Stimulated activated naive CD8-positive, alpha-beta T cell treated with anti-CD3 and anti-CD28 coated beads, Interleukin-15, Interleukin-2, amounts not matched to agents 100 U/mL and 50 U/mL, for 24 hours (primary cell): ENCODE measurements around the gene MC3R.
"Not testable (repeated sequence)": the region's sequence is repeated elsewhere in the genome, so short reads cannot be mapped to it uniquely, and the experiment has no call there.

Source experiments
- ATAC-seq: fragments of 150-1000 bp; cut with Tn5 transposase; one replicate; pipeline ENCODE4 v1.10.0; 2021
- DNase-seq: peaks from one replicate; pipeline ENCODE4 v3.0.0; 2021

The MC3R gene

DNA sequence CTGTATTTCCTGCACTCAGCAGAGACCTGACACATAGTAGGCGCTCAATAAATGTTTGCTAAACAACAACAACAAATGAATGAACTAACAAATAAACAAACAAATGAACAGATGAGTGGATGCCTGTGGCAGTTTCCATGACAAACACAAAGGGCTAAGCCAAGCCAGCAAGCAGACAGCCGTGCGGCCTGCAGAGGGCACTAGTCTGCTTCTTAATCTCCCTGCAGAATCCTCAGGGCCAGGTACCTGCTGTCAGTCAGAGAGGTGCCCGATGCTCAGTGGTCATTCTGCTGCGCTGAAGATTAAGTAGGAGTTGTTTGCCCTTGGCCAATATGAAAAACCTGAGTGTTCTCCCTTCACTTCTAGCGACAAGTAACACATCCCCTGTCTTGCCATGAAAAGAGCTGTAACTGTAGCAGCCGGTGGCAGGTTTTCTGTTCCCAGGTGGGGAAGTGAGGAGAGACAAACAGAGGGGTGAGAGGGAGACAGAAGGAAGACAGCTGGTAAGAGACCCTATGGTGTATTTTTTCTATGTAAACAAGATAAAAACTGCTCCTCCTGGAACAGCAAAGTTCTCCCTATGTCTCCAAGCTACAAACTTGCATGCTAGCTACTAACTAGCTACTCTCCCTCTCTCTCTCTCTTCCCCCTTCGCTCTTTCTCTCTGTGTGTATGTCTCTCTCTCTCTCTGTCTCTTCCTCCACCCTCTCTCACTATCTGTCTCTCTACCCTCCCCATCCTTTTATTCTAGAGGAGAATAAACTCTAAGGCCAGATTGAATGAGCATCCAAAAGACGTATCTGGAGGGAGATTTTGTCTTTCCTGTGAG lies at the start of gene MC3R:
MC3R (plus strand) TSS at position 779 of the 829 bp plus-strand sequence. CDS start 112 bp downstream, outside the sequence.
- peak; percentile 56 for ATAC-seq
- peak; percentile 44 for DNase-seq

DNA sequence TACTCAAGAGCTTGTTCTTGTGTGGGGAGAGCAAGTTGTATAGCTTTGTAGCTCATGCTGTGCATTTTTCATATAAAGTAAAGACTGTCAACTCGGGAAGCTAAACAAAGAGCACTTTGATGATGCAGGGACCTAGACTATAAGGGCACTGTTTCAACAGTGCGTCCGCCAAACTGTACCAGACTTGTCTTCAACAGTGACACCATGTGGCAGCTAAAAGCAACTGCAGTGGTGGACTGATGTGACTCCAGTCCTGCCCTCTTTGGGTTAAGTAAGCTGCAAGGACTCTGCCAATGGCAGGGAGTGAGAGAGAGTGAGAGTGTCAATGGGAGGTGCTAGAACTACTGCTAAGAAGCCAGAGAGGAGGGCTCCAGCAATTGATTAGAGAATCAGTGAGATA lies 48.1 kb upstream of the MC3R start:
- no peak for ATAC-seq
- DNase-seq: no peak

- DNase-seq: no peak
- no peak for ATAC-seq
Measured at GRCh38 chr20:56202493-56203077, 45.9 kb upstream of the MC3R start.

GRCh38 chr20:56204206-56204605 lies 44.3 kb upstream of the MC3R start:
- ATAC-seq (no peak), DNase-seq (no peak)

DNA sequence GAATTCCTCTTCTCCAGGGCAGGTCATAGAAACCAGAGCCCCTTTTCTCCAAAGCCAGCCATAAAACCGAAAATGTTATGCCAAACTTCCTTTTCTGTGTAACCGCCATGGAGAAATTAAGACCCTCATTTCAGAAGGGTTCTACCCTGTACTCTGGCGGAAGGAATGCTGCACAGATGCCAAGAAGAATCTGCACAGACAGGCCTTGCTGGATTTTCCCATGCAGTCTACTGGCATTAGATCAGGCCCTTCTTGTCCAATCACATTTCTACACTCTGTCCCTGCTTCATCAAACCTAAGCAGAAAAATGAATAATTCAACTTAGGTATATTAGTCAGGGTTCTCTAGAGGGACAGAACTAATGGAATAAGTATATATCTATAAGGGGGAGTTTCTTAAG lies 43.2 kb upstream of the MC3R start:
- no peak for DNase-seq
- ATAC-seq: no peak

- ATAC-seq (no peak), DNase-seq (no peak)
Measured at GRCh38 chr20:56207656-56208055, 40.9 kb upstream of the MC3R start.

DNA sequence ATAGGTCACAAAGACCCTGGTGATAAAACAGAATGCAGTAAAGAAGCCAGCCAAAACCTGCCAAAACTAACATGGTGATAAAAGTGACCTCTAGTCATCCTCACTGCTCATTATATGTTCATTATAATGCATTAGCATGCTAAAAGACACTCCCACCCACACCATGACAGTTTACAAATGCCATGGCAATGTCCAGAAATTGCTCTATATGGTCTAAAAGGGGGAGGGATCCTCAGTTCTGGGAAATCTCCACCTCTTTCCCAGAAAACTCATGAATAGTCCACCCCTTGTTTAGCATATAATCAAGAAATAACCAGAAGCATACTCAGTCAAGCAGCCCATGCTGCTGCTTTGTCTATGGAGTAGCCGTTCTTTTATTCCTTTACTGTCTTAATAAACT lies 40.4 kb upstream of the MC3R start:
- ATAC-seq: no peak
- DNase-seq: no peak

GRCh38 chr20:56211051-56211450 lies 37.5 kb upstream of the MC3R start:
- DNase-seq (no peak), ATAC-seq (no peak)

- ATAC-seq (no peak), DNase-seq (no peak)
Measured at GRCh38 chr20:56212091-56212490, 36.4 kb upstream of the MC3R start.

GRCh38 chr20:56213321-56213720 lies 35.2 kb upstream of the MC3R start:
- DNase-seq: no peak

DNA sequence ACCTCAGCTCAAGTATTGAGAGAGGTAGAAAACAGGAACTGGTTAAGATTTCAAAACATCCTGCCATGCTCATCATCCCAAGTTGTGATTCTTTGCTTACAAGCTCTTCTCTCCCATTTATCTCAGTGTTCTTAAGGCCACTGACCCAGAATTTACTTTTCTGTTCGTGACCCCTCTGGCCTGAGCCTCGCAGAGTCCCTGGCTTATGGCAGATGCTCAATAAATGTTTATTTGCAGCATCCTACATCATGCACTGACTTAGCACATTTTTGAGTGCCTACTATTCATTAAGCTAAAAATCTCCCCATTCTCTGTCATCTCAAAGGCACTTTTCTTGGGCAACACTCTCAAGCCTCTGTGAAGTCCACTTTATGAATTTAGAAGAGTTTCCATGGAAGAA lies 33.4 kb upstream of the MC3R start:
- no peak for ATAC-seq

More at GRCh38 chr20:56213321-56213720, 35.2 kb upstream of the MC3R start:
- ATAC-seq: no peak

GRCh38 chr20:56217829-56218228 lies 30.7 kb upstream of the MC3R start:
- ATAC-seq: no peak
- no peak for DNase-seq

More for the DNA sequence above, 33.4 kb upstream of the MC3R start:
- DNase-seq: no peak

DNA sequence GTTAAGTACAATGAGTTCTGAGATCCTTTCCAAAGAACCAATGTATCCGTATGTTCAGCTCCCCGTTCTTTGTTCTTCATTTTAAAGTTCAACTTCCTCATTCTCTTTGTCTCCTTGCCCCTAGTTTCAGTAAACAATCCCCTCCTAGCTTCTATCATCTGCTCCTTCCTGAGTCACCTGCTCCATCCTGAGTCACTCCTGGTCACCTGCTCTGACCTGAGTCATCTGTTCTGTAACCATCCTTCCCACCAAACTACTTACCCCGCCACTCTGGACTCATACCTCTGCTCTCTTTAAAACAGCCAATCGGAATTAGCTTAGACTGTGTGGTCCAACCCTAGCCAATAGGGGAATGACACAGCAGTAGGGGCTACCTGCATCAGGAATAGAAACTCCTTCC lies 27.3 kb upstream of the MC3R start:
- DNase-seq, ATAC-seq: not testable (repeated sequence)

DNA sequence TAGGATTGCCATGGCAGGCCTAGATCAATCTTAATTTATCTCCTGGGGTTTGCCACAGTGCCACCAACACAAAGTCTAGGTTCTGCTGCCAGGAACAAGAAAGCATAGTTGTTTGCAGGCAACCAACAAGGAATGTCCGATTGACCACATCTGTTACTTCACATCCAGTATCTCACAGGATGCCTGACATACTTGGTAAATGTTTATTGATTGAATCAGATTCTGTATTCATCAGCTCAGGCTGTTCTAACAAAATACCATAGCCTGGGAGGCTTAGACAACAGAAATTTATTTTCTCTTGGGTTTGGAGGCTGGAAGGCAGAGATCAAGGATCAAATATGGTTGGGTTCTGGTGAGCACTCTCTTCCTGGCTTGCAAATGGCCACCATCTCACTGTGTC lies 26.3 kb upstream of the MC3R start:
- no peak for DNase-seq
- no peak for ATAC-seq

DNA sequence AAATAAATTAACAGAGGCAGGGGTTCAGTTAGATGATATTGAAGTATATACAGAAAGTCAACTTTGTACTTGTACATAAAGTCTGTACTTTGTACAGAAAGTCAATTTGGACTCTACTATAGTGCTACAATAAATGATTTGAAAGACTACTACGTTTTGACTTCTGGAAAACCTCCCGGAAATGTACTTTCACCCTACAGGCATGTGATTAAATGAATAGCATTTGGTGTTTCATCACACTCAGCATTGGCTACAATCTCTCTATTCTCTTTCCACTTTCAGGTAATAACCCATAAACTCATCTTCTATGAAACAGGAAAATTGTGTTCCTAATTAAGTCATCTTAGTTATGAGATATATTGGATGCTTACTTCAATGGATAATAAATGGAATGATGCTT lies 25.6 kb upstream of the MC3R start:
- no peak for ATAC-seq
- DNase-seq: no peak

GRCh38 chr20:56223352-56223751 lies 25.2 kb upstream of the MC3R start:
- DNase-seq (no peak), ATAC-seq (no peak)

DNA sequence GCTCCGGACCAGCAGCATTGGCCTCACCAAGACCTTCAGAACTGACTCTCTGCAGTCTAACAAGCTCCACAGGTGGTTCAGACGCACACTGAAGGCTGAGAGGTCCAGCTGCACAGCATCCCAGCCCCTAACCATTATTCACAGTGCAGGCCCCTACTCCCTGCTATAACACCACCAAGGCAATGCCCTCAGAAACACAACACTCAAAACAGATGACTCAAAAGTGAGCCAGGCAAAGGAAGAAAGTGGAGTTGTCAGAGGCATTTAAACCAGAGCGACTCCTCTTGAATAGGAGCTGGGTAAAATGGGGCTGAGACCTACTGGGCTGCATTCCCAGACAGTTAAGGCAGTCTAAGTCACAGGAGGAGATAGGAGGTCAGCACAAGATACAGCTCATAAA lies 20.5 kb upstream of the MC3R start:
- DNase-seq: no peak
- no peak for ATAC-seq

DNA sequence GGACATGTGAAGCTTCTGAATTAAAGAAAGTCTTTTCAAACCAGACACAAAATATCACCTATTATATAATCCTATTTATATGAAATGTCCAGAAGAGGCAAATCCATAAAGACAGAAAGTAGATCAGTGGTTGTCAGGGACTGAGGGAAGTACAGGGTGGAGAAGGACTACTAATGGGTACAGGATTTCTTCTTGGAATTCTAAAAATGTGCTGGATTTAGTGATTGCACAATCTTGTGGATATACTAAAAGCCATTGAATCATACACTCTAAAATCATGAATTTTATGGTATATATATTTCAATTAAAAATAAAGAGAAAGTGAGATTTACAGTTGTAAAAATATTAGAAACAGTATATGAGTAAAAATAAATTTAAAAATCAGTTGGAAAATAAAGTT lies 18.7 kb upstream of the MC3R start:
- ATAC-seq (no peak), DNase-seq (no peak)

DNA sequence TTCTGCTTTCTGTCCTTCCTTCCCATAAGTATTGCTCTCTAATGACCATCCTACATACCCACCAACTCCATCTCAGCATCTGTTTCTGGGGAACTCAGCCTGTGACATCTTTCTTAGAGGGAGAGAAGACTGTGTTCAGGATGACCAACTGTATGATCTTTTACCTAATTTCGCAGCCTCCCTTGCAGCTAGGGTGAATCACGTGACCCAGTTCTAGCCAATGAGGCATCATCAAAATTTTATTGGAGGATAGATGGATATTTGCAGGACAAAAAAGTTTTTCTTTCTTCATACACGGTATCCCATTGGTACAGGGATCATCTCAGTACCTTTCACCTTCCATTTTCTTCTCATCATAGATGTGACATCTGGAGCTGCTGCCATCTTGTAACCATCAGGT lies 14.4 kb upstream of the MC3R start:
- DNase-seq: no peak
- no peak for ATAC-seq

DNA sequence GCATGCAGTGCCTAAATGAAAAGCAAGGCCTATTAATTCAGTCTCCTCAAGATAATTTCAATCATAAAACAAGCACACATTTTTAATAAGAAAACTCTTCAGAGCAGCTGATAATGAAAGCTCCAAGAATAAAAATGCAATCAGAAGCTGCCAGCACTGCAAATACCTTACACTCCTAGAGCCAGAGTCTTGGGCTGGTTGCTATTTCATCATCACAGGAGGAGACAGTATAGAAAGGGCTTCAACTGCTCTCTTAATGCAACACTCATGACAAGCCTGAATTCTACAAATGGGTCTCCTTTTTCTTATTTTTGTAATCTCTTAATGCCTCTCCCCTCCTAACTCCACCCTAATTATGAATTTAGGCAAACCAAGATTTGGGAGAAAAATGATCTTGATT lies 11.2 kb upstream of the MC3R start:
- ATAC-seq: no peak

DNA sequence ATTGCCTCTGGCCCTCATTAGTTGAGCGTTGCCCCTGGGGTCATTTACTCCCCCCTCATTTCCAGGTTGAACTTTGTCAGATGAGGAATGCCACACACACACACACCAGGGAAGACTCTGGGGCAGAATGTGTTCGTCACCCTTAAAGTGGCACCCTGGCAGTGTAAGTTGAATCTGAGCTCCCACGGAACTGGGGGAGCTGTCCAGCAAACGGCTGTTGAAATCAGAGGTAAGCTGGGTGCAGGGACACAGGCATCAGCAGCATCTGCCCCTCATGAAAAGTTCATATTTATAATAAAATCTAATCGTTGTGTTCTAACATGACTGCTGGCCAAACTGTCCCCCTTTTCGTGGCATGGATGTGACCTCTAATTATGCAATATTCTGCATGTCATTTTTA lies 4.3 kb upstream of the MC3R start:
- ATAC-seq (no peak), DNase-seq (no peak)

More for the DNA sequence above, 11.2 kb upstream of the MC3R start:
- no peak for DNase-seq

GRCh38 chr20:56245761-56246160 lies 2.8 kb upstream of the MC3R start:
- ATAC-seq (no peak), DNase-seq (no peak)

GRCh38 chr20:56249244-56249955 lies 868 bp downstream of the MC3R start:
- ATAC-seq: peak; percentile 61
- DNase-seq: peak; percentile 41
